Caki2 (cell line): ENCODE measurements around the gene ITGA7. TPM values are rescaled to one million over a fixed set of nuclear protein-coding genes. Genes with fewer than 3 reads are reported as not detected.

ENCODE experiments used
- DNase-seq: peaks from one replicate; pipeline ENCODE4 v3.0.0-alpha.2; 2015; ENCODE audit warnings: low read depth
- in situ Hi-C: cut with HindIII; loops from 2 replicates; pipeline ENCODE4 v1.10.0; 2016; ENCODE audit warnings: low sequenced_read_pairs, low pct_unique_long_range_greater_than_20kb, mixed read lengths
- total RNA-seq: library from RNA; depleted of rRNA; stranded (reverse); fragments of >200 nt; shearing (Covaris generic); gene quantifications from 2 replicates; pipeline ENCODE4 v1.2.3, GENCODE V29; 2014; ENCODE audit warnings: low replicate concordance

The ITGA7 gene
- total RNA-seq, 1 experiment from 2014 or later, result 1.3 TPM

GRCh38 chr12:55693323-55694187, 14.1 kb downstream of the ITGA7 start:
- in situ Hi-C loops, result no loop called here
- DNase-seq, result no peak

DNA sequence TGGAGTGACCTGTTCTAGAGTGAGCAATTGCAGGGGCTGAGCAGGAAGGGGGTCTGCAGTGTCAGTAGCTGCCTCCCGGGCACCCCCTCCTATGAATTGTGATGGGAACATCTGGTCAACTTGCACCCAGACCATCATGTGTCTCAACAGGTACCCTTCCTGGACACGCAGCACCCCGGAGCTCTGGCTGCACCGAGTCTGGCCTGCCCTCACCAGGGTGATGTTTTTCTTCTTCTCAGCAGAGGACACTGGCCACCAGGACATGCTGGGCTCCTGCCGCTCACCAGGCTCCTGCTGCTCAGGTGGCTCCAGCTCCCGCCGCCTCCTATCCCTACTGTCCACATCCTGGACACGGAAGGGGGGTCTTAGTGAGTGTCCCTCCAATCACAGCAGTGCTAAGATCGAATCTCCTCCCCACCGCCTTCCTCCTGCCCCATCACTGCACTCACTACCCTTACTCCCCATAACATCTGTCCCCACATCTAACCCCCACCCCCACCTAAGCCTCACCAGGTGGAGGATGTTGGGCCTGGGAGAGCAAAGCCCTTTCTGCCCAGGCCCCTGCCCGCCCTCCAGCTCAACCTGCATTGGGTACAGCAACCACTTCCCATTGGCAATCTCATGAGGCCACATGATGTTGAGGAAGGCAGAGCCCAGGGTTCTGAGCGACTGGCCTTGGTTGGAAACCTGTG, 14.9 kb downstream of the ITGA7 start:
- in situ Hi-C loops, result no loop called here
- DNase-seq, result no peak

GRCh38 chr12:55688716-55689655, 18.7 kb downstream of the ITGA7 start:
- in situ Hi-C loops, result no loop called here
- no peak for DNase-seq

DNA sequence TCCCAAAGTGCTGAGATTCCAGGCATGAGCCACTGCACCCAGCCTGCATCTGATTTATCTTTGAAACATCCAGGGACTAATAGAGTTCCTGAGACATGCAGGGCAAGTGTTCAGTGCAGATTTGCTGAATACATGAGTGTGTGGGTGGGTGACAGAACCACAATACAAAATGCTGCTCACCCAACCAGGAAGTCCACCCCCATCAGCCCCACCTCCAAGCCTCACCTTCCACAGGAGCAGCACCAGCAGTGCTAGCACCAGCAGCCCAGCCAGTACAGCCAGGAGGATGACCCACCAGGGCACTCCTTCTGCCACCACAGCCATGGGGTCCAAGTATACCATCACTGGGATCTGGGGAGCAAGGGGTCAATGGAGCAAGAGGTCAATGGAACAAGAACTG, 20.0 kb downstream of the ITGA7 start:
- DNase-seq, result no peak
- in situ Hi-C loops, result no loop called here

DNA sequence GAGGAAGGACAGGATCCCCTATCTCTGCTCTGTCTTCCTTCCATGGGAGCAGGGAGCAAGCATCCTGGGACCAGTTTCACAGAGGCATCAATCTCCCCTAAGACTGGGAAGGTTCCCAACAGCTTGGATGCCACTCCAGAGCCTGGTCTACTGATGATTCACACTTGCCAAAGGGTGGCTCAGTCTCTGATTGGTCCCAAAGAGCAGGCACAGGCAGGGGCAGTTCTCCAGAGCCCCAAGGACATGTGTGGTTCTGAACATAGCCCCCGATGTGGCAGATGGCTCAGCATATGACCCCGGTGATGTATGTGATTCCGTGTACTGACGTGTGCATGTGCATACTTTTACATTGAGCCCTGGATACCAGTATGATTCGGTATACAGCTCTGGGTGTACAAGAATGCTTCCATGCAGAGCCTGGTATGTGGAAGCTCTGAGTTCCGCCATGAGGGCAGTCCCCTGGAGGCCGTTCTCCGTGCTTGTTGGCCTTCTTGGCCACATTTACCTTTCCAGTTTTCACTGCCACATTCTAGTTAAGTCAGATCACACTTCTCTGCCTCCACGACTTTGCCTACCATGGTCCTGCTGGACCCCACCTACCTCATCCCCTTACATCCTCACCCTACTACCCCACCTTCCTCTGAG, 21.2 kb downstream of the ITGA7 start:
- no peak for DNase-seq
- in situ Hi-C loops, result no loop called here

GRCh38 chr12:55685671-55686070, 22.0 kb downstream of the ITGA7 start:
- in situ Hi-C loops, result no loop called here
- no peak for DNase-seq

DNA sequence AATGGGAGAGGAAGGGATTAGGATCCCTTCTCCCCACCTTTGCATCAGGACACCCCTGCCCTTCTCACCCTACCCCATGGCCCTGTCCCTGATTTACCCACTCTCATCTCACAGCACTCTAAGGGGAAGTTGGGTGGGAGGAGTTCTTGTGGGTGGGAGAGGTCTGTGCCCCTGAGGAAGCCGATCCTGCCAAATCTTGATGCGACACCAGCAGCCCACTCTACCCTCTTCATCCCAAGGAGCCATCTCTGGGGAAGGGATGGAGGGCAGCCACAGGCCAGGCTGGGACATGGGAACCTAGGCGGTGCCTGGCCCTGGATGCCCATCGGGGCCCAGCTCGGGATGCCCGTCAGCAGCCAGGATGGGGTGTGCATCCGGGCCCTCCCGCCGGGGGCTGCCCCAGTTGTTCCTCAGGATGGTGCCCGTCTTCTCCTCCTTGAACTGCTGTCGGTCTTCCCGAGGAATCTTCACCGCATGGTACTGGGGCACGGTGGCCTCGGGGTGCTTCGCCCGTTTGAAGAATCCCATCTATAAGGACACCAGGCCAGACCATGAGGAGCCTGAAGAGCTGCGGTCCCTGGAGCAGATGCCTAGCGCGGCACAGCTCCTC, 22.8 kb downstream of the ITGA7 start:
- in situ Hi-C loops, result no loop called here
- DNase-seq, result no peak

DNA sequence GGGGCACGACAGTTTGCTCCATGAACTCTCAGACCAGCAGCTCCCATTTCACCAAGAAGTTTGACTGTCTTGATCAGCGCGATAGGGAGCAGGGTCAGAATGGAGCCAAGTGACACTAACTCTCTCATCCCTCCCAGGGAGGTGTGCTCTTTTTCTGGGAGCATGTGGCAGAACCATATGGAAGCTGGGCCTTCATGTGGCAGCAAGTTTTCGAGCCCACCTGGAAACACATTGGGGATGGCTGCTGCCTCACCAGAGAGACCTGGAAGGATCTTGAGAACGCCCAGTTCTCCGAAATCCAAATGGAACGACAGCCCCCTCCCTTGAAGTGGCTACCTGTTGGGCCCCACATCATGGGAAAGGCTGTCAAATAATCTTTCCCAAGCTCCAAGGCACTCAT, 24.0 kb downstream of the ITGA7 start:
- no peak for DNase-seq
- in situ Hi-C loops, result no loop called here

- DNase-seq, result peak; percentile 56
- in situ Hi-C loops, result no loop called here
Observed at GRCh38 chr12:55682087-55682796, 25.5 kb downstream of the ITGA7 start.

DNA sequence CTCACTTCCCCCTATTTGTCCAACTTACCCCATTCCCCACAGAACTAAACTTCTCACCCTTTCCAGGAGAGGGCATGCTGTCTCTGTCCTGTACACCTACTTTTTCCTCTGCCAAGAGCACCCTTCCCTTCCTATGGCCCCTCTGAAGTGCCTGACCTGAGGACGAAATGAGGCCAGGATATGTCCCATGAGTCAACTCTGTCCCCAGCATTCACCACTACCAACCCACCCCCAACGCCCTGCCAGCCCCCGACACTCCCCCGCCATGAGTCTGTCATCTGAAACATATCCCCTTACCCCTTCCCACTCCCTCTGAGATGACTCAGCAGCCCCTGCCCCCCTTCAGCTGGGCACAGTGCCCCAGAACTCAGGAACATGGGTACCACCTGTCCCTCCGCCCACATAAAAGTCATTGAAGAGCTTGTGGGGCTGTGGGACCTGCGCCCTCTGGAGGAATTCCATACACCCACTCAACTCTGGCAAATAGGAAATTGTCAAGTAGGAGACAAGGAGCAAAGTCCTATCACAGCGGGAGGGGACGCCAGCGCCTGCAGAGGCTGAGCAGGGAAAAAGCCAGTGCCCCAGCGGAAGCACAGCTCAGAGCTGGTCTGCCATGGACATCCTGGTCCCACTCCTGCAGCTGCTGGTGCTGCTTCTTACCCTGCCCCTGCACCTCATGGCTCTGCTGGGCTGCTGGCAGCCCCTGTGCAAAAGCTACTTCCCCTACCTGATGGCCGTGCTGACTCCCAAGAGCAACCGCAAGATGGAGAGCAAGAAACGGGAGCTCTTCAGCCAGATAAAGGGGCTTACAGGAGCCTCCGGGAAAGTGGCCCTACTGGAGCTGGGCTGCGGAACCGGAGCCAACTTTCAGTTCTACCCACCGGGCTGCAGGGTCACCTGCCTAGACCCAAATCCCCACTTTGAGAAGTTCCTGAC, 26.3 kb downstream of the ITGA7 start:
- peak; percentile 92 for DNase-seq
- in situ Hi-C loops, result no loop called here

DNA sequence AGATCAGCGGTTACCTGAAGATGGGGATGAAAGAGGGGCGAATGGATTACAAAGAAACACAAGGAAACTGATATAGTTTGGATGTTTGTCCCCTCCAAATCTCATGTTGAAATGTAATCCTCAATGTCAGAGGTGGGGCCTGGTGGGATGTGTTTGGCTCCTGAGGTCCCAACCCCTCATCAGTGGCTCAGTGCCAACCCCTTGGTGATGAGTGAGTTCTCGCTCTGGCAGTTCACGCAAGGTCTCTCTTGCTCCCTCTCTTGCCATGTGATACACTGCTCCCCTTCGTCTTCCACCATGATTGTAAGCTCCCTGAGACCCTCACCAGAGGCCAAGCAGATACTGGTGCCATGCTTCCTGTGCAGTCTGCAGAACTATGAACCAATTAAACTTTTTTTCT, 28.0 kb downstream of the ITGA7 start:
- in situ Hi-C loops, result no loop called here
- DNase-seq, result no peak

GRCh38 chr12:55676707-55677106, 31.0 kb downstream of the ITGA7 start:
- DNase-seq, result no peak
- in situ Hi-C loops, result no loop called here

GRCh38 chr12:55675666-55676065, 32.0 kb downstream of the ITGA7 start:
- in situ Hi-C loops, result no loop called here
- no peak for DNase-seq

DNA sequence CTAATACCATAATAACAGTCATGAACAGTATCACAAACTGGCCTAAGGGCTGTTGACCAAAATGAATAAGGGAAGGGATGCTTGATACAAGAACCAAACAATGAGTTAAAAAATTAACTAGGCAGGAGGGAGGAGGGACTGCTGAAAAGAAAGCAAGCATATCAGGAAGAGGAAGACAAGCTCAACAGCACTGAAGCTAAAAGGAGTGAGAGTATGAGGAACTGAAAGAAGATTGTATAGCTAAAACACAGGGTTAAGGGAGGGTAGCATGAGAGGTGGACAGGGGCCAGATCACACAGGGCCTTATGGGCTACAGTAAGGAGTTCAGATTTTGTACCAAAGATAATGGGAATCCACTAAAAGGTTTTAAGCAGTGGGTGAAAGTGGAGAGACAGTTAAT, 34.1 kb downstream of the ITGA7 start:
- no peak for DNase-seq
- in situ Hi-C loops, result no loop called here

DNA sequence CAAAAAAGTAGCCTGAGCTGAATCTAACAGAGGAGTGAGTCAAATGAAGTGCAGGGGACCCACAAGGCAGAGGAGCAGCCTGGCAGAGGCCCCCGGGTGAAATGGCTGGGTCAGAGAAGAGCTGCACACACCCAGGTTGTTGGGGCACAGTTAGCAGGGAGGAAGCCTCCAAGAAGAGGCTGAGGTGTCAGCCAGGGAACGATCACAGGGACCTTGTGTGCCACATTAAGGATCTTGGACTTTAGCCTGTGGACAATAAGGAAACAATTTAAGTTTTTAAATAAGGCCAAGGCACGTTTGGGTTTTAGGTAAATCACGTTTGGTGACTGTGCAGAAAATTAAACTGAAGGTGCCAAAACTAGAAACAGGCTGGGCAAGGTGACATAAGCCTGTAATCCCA, 36.0 kb downstream of the ITGA7 start:
- DNase-seq, result no peak

DNA sequence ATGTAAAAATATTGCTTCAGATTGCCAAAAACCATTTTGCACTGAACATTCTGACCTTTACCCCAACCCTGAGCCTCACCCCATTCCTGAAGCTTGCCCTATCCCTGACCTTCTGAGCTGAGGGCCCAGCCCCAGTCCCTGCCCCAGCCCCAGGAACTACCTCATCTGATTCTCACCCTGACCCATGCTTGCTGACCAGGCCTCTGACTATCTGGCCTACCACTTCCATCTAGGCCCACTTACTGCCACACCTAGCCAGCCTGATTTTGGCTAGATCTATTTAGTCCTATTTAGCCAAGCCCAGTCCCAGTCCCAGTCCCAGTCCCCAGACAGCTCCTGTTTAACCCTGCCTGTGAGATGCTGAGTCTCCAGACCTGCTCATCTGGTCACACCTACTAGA, 37.4 kb downstream of the ITGA7 start:
- DNase-seq, result no peak
- in situ Hi-C loops, result no loop called here

More for the DNA sequence above, 36.0 kb downstream of the ITGA7 start:
- in situ Hi-C loops, result no loop called here
